T47D (cell line): ENCODE results near the gene VSIG1.

Experiments
- DNase-seq, 2 experiments: peaks; one replicate each; pipeline versions ENCODE4 v3.0.0 to v3.0.0-alpha.2; 2011 to 2012; ENCODE audit warnings: low read depth in 1 of 2, low spot score in 1 of 2
- JUND ChIP-seq: IDR thresholded peaks from 2 replicates; pipeline ENCODE4 v1.6.1; 2012; ENCODE audit warnings: low read depth
- in situ Hi-C: cut with HindIII; loops from 2 replicates; pipeline ENCODE4 v1.10.0; 2016; ENCODE audit warnings: low sequenced_read_pairs, low pct_unique_long_range_greater_than_20kb

The VSIG1 gene

GRCh38 chrX:108032944-108033343 is 11.9 kb upstream of the VSIG1 start:
- no peak for DNase-seq
- in situ Hi-C loops = no loop called here
- TF ChIP-seq JUND = no peak

DNA sequence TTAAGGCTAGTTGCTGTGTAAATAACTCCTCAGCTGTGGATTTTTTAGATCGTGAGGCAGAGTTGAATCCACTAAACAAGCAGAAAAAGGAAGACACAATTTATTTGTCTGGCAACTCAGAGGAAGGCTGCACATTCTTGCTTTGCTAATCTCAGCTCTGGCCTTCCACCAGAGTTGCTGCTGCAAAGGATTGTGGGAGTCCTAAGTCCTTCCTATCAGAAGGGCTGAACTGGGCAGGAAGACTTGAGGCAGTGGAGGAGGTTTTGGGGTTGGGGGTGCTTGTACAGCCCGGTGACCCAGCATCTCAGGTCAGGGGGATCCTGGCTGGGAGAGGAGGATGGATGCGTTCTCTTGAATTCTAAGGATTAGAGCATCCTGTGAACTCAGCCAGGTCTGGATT is 11.0 kb upstream of the VSIG1 start:
- no peak for TF ChIP-seq JUND
- in situ Hi-C loops = no loop called here
- DNase-seq = no peak

DNA sequence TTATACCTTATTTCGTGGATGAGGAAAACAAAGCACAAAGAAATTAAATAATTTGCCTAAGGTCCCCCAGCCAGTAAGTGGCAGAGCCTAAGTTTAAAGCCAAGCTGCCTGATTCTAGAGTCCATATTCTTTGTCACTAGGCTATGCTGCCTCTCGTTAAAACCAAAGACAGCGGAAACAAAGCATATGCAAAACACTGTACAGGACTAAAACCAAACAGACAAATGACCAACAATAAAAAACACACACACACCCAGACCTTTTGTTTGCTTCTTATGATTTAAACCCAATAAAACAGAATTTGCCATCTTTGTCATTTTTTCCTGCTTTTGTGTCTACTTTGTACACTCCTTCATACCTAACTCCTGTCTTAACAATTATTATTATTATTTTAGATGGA is 10.1 kb upstream of the VSIG1 start:
- no peak for DNase-seq
- TF ChIP-seq JUND = no peak
- in situ Hi-C loops = no loop called here

DNA sequence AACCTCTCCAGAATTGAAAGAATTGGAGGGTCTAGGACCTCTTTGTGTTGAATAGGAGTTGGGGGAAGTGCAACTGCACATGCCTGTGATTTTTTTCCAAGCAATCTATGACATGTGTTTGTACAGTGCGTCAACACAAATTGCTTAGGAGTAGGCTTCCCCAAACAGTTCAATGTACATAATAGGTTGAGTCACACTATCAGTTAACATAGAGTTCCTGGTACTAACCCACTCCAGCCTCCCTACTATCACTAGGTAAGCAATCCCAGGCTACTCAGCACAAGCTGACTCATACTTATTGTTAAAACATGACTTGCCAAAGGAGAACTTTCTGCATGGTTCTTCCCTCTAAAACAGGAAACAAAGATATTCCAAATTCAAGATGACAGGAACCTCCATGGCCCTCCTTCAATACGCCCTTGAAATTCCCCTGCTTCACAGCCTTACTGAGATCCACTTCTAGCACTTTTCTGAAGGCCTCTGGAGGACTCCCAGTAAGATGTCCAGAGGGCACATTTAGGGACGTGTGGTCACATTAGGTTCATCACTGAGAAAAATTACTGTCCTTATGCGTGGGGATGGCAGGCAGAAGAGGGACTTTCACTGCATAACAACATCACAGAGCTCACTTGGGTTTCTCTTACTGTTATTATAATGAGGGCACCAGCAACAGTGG is 8.4 kb upstream of the VSIG1 start:
- no peak for TF ChIP-seq JUND
- in situ Hi-C loops = no loop called here
- DNase-seq = no peak

DNA sequence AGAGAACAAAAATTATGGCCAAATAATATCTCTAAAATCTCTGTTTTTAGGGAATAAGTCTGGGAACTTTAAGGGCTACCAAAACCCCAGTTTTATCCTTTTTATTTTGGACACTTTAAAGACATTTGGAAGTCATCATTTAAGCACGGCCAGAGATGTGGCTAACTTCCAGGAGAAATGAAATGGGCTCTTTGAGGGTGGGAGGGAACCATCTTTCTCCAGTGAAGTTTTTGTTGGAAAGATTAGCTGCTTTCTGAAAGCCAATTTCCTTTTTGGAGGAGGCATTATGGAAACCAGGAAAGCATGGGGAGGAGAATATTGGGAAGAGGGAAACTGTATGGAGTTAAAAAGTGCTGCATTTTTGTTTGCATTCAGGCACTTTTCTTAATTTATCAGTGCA is 4.8 kb downstream of the VSIG1 start:
- TF ChIP-seq JUND = no peak
- DNase-seq = no peak
- in situ Hi-C loops = no loop called here

DNA sequence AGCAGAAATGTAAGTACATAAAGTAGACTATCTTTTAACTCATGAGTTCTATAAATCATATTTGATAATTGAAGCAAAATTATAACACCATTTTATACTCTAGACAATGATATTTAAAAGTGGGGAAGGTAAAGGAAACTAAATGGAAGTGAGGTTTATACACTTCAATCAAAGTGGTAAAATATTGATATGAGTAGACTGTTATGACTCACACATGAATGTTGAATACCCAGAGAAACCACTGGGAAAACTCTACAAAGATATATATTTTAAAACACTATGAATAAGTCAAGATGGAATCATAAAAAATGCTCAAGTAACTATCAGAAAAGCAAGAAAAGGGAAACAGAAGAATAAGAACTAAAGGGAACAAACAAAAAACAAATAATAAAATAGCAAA is 8.4 kb downstream of the VSIG1 start:
- in situ Hi-C loops = no loop called here
- no peak for DNase-seq
- TF ChIP-seq JUND = no peak

DNA sequence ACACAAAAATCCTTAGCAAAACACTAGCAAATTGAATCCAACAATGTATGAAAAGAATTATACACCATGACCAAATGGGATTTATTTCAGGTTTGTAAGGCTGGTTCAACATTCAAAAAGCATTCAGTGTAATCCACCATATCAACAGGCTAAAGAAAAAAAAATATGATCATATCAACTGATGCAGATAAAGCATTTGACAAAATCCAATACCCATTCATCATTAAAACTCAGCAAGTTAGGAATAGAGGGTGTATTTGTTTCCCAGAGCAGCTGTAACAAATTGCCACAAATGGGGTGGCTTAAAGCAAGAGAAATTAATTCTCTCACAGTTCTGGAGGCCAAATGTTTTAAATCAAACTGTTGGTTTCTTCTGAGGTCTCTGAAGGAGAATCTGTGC is 10.7 kb downstream of the VSIG1 start:
- in situ Hi-C loops = no loop called here
- no peak for TF ChIP-seq JUND
- DNase-seq = no peak

GRCh38 chrX:108059801-108060200 is 14.9 kb downstream of the VSIG1 start:
- DNase-seq = no peak
- no peak for TF ChIP-seq JUND
- in situ Hi-C loops = no loop called here

- in situ Hi-C loops = no loop called here
- no peak for DNase-seq
- TF ChIP-seq JUND = no peak
Measured at GRCh38 chrX:108064001-108064400, 19.1 kb downstream of the VSIG1 start.

GRCh38 chrX:108064613-108065012 is 19.7 kb downstream of the VSIG1 start:
- TF ChIP-seq JUND = no peak
- no peak for DNase-seq
- in situ Hi-C loops = no loop called here

- no peak for DNase-seq
- in situ Hi-C loops = no loop called here
- no peak for TF ChIP-seq JUND
Measured at GRCh38 chrX:108068121-108068520, 23.3 kb downstream of the VSIG1 start.

DNA sequence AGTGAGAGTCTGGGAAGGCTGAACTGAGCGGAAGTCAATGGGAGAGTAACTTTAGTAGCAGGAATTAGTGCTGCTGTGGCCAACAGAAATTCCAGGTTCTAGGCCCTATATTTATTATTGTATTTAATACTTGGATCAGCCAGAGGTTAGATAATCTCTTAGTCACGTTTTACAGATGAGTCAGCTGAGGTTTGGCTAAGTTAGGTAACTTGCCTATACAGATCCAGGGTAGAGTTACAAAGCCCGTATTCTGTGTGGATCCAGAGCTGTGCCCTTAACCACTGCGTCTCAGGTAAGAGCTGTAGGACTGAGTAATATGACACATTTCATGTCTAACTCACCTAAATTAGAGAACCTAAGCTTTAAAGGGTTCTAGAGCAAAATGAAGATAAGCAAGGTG is 26.0 kb downstream of the VSIG1 start:
- TF ChIP-seq JUND = no peak
- in situ Hi-C loops = no loop called here
- DNase-seq = no peak

GRCh38 chrX:108071578-108071977 is 26.7 kb downstream of the VSIG1 start:
- TF ChIP-seq JUND = no peak
- in situ Hi-C loops = no loop called here
- no peak for DNase-seq

DNA sequence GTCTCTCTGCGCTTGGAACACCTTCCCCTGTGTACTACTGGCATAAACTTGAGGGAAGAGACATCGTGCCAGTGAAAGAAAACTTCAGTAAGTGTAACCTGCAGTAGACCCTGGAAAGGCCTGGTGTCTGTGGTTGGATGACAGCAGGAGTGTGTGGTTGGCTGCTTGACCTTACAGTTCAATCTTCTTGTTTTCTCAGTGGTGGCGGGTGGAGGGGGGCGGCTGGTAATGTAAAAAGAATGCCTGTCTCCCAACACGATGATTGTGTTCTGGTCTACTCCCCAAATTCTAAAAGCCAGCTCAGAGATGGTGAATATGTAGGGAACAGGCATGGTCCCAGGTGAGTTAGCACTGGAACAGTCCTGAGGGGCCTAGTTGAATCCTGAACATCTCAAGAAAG is 27.9 kb downstream of the VSIG1 start:
- in situ Hi-C loops = no loop called here
- no peak for DNase-seq
- TF ChIP-seq JUND = no peak
